Loucy (cell line): ENCODE data around the gene APOD.

Experiments
- EZH2phosphoT487 ChIP-seq: fragments of 200-600 bp; IDR thresholded peaks from 2 replicates; pipeline ENCODE4 v1.6.1; 2018; ENCODE audit warnings: antibody characterized with exemption, mild to moderate bottlenecking, moderate library complexity, borderline replicate concordance
- TF ChIP-seq, protein P1 (sequence below): fragments of 200-600 bp; sonication (generic); conservative IDR thresholded peaks from 2 replicates; pipeline ENCODE4 v1.5.1; 2014; ENCODE audit warnings: mild to moderate bottlenecking, antibody characterized with exemption, low read length

DNA sequence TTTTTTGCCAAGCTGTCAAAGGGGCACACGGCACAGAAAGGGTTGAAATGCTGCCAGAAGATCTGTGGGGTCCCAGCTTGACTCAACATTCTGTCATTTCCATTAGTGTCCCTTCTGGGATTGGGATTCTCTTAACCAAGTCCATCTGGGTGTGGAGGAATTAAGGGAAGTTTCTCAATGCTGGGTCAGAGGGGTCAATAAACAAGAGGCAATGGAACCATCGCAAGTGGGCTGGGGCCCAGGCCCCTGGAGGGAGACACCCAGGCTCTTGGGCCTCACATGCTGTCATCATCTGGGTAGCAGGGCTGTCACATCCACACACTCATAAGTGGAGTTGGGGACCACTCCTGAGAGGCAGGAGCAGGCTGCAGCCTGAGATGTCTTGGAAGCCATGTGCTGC is 8.1 kb upstream of the APOD start:
- TF ChIP-seq, protein P1, sequence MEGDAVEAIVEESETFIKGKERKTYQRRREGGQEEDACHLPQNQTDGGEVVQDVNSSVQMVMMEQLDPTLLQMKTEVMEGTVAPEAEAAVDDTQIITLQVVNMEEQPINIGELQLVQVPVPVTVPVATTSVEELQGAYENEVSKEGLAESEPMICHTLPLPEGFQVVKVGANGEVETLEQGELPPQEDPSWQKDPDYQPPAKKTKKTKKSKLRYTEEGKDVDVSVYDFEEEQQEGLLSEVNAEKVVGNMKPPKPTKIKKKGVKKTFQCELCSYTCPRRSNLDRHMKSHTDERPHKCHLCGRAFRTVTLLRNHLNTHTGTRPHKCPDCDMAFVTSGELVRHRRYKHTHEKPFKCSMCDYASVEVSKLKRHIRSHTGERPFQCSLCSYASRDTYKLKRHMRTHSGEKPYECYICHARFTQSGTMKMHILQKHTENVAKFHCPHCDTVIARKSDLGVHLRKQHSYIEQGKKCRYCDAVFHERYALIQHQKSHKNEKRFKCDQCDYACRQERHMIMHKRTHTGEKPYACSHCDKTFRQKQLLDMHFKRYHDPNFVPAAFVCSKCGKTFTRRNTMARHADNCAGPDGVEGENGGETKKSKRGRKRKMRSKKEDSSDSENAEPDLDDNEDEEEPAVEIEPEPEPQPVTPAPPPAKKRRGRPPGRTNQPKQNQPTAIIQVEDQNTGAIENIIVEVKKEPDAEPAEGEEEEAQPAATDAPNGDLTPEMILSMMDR: no peak
- TF ChIP-seq EZH2phosphoT487: no peak
